Esophagus muscularis mucosa (tissue), 3 donors: ENCODE results near the gene FBH1.
"Not testable (repeated sequence)": the region's sequence is repeated elsewhere in the genome, so short reads cannot be mapped to it uniquely, and the experiment has no call there.

Experiments used
- CTCF ChIP-seq, 3 experiments: fragments of 200-600 bp in 2 of 3; fragments of 450-650 bp in 1 of 3; sonication (generic) in 2 of 3; IDR thresholded peaks; one replicate each; pipeline ENCODE4 v1.5.1; 2017 to 2019; ENCODE audit warnings: antibody characterized with exemption in 3 of 3, mild to moderate bottlenecking in 2 of 3, moderate library complexity in 1 of 3
- POLR2A ChIP-seq: fragments of 450-650 bp; IDR thresholded peaks from one replicate; pipeline ENCODE4 v1.6.1; 2017; ENCODE audit warnings: antibody characterized with exemption, moderate library complexity, mild to moderate bottlenecking, low read depth

- TF ChIP-seq CTCF (IDR thresholded peaks at IDR 0.05); POLR2A: not testable (repeated sequence)
Observed at GRCh38 chr10:5877041-5877440, 13.0 kb upstream of the FBH1 start.
